HepG2 (cell line): ENCODE results near the gene ANKRD11. TPM values are rescaled to one million over a fixed set of nuclear protein-coding genes. Genes with fewer than 3 reads are reported as not detected.

ENCODE experiments used
- ATAC-seq: fragments of 200-7000 bp; cut with Tn5 transposase; 3 replicates; pipeline ENCODE4 v1.9.1; 2020; ENCODE audit warnings: mild to moderate bottlenecking, moderate library complexity
- BruUV-seq: library from RNA; stranded (reverse); fragments of 400-500 nt; replicated peaks from 2 replicates; lab custom pipeline; 2021; lab: Mats Ljungman, UMichigan
- CTCF ChIA-PET: fragments of 300-600 bp; formaldehyde crosslinking; extraction: SDS; loops from one replicate; lab custom pipeline; 2021; ENCODE audit warnings: low total read pairs, inconsistent platforms, low intra/inter-chr PET ratio; lab: Yijun Ruan, JAX
- POLR2A ChIA-PET: fragments of 350-600 bp; sonication (Branson Sonifier 250); formaldehyde crosslinking; loops from one replicate; lab custom pipeline; 2020; ENCODE audit warnings: antibody characterized with exemption, inconsistent platforms; lab: Yijun Ruan, JAX
- DNase-seq: peaks from one replicate; pipeline ENCODE4 v3.0.0-alpha.2; 2015; ENCODE audit warnings: low spot score
- FAIRE-seq: peaks from 3 replicates; lab custom pipeline; 2011; peaks lifted over from hg19 to GRCh38; lab: Jason Lieb, UNC
- H2AFZ ChIP-seq: one replicate; pipeline ENCODE4 v1.6.1; 2011; ENCODE audit warnings: low read length, inconsistent platforms
- H3K27ac ChIP-seq: fragments of 300-600 bp; 3 replicates; pipeline ENCODE4 v1.8.0; 2011; ENCODE audit warnings: mixed run types, mild to moderate bottlenecking, mixed read lengths, low read length, inconsistent platforms; ENCODE audit not compliant: insufficient read depth; ENCODE audit errors: extremely low read length
- H3K27me3 ChIP-seq, 2 experiments: fragments of 200-600 bp in 1 of 2; 2 replicates in 1 of 2; 3 replicates in 1 of 2; pipeline versions ENCODE4 v1.6.0 to v1.8.0; 2011; ENCODE audit warnings: low read length in 2 of 2, mild to moderate bottlenecking in 2 of 2, moderate library complexity in 2 of 2, inconsistent platforms in 1 of 2; ENCODE audit not compliant: insufficient read depth in 2 of 2, control insufficient read depth in 1 of 2
- H3K36me3 ChIP-seq, 2 experiments: fragments of 200-600 bp in 1 of 2; replicated peaks in 1 of 2; 2 replicates in 1 of 2; 3 replicates in 1 of 2; pipeline versions ENCODE4 v1.5.1 to v1.8.0; 2011; ENCODE audit warnings: low read length in 2 of 2, inconsistent platforms in 1 of 2; ENCODE audit not compliant: insufficient read depth in 2 of 2, control insufficient read depth in 1 of 2
- H3K4me1 ChIP-seq: 2 replicates; pipeline ENCODE4 v1.5.1; 2012; ENCODE audit warnings: low read length, inconsistent platforms; ENCODE audit not compliant: insufficient read depth
- H3K4me2 ChIP-seq: 2 replicates; pipeline ENCODE4 v1.6.0; 2011; ENCODE audit warnings: low read depth, low read length, inconsistent platforms
- H3K4me3 ChIP-seq, 3 experiments: fragments of 200-600 bp in 1 of 3; sonication (generic), shearing (Covaris generic) in 1 of 3; replicated peaks in 1 of 3; 2 replicates each; pipeline ENCODE4 v1.5.1; 2011 to 2016; ENCODE audit warnings: low read length in 3 of 3, inconsistent platforms in 2 of 3, low read depth in 2 of 3, mild to moderate bottlenecking in 2 of 3, control low read depth in 1 of 3, mixed read lengths in 1 of 3; ENCODE audit not compliant: insufficient read depth in 1 of 3
- H3K79me2 ChIP-seq: one replicate; pipeline ENCODE4 v1.6.1; 2011; ENCODE audit warnings: low read length, inconsistent platforms; ENCODE audit not compliant: insufficient read depth
- H3K9ac ChIP-seq: 2 replicates; pipeline ENCODE4 v1.6.0; 2011; ENCODE audit warnings: mild to moderate bottlenecking, low read depth, low read length, inconsistent platforms; ENCODE audit not compliant: insufficient read depth
- H3K9me3 ChIP-seq: 2 replicates; pipeline ENCODE4 v1.5.1; 2012; ENCODE audit warnings: mild to moderate bottlenecking, low read length
- H4K20me1 ChIP-seq: 2 replicates; pipeline ENCODE4 v1.6.0; 2011; ENCODE audit warnings: inconsistent platforms, mild to moderate bottlenecking, low read length, moderate library complexity; ENCODE audit not compliant: insufficient read depth
- AGO2 ChIP-seq: fragments of 200-400 bp; formaldehyde crosslinking; optimal IDR thresholded peaks from 2 replicates; pipeline ENCODE3; 2017; ENCODE audit warnings: mild to moderate bottlenecking, low read depth, low read length, moderate library complexity
- AHR ChIP-seq: IDR thresholded peaks from 2 replicates; pipeline ENCODE4 v1.6.1; 2018; ENCODE audit warnings: missing genetic modification reagents, missing compliant biosample characterization
- CEBPG ChIP-seq: IDR thresholded peaks from 2 replicates; pipeline ENCODE4 v1.6.1; 2016
- CSRNP2 ChIP-seq: sonication (generic); formaldehyde crosslinking; conservative IDR thresholded peaks from 2 replicates; pipeline ENCODE4 v1.8.0; 2022; ENCODE audit warnings: low read depth, missing genetic modification reagents
- GRHL1 ChIP-seq: sonication (generic); formaldehyde crosslinking; conservative IDR thresholded peaks from 2 replicates; pipeline ENCODE4 v1.8.0; 2022; ENCODE audit warnings: missing genetic modification reagents
- MAFG ChIP-seq: sonication (generic); formaldehyde crosslinking; IDR thresholded peaks from 2 replicates; pipeline ENCODE4 v1.5.1; 2020; ENCODE audit warnings: mild to moderate bottlenecking, missing genetic modification reagents
- PAWR ChIP-seq: sonication (generic); formaldehyde crosslinking; IDR thresholded peaks from 2 replicates; pipeline ENCODE4 v1.4.0; 2020; ENCODE audit warnings: missing genetic modification reagents, mild to moderate bottlenecking, borderline replicate concordance
- POLR2AphosphoS2 ChIP-seq: IDR thresholded peaks from 2 replicates; pipeline ENCODE4 v1.6.1; 2011; ENCODE audit warnings: low read depth, low read length, improper control_type of control experiment
- SAP130 ChIP-seq: IDR thresholded peaks from 2 replicates; pipeline ENCODE4 v1.6.1; 2016; ENCODE audit warnings: low read depth
- UBTF ChIP-seq: sonication (generic); formaldehyde crosslinking; IDR thresholded peaks from 2 replicates; pipeline ENCODE4 v1.4.0; 2020; ENCODE audit warnings: mild to moderate bottlenecking, missing genetic modification reagents
- ZBTB42 ChIP-seq: sonication (generic); formaldehyde crosslinking; IDR thresholded peaks from 2 replicates; pipeline ENCODE4 v1.5.0; 2020; ENCODE audit warnings: mild to moderate bottlenecking, missing genetic modification reagents
- ZKSCAN1 ChIP-seq: fragments of 150-350 bp; IDR thresholded peaks from 2 replicates; pipeline ENCODE4 v1.6.1; 2014; ENCODE audit warnings: low read length
- ZNF333 ChIP-seq: sonication (generic); formaldehyde crosslinking; IDR thresholded peaks from 2 replicates; pipeline ENCODE4 v1.4.0; 2020; ENCODE audit warnings: mild to moderate bottlenecking, missing genetic modification reagents, borderline replicate concordance
- ZNF607 ChIP-seq: sonication (generic); formaldehyde crosslinking; IDR thresholded peaks from 2 replicates; pipeline ENCODE4 v1.5.1; 2020; ENCODE audit warnings: missing genetic modification reagents, mild to moderate bottlenecking, borderline replicate concordance
- ZNF614 ChIP-seq: IDR thresholded peaks from 2 replicates; pipeline ENCODE4 v1.6.1; 2018; ENCODE audit warnings: missing biosample characterization, missing genetic modification reagents, inconsistent platforms, borderline replicate concordance
- WGBS: methylation state at CpG from one replicate; pipeline ENCODE4 v1.1.6; 2017; ENCODE audit warnings: low lambda C conversion rate; 5-methylcytosine and 5-hydroxymethylcytosine counted together
- in situ Hi-C: cut with HindIII; loops from 2 replicates; pipeline ENCODE4 v1.10.0; 2017; ENCODE audit warnings: low pct_unique_long_range_greater_than_20kb; ENCODE audit not compliant: extremely low pct_ligation_motif_present
- intact Hi-C: fragments of 100-400 bp; cut with micrococcal nuclease; formaldehyde crosslinking; loops from one replicate; pipeline ENCODE4 v1.10.0; 2022; ENCODE audit not compliant: unreplicated experiment
- polyA plus RNA-seq, 8 experiments: library from polyadenylated mRNA; depleted of rRNA in 3 of 8; stranded (reverse) in 7 of 8; unstranded in 1 of 8; fragments of >200 nt; fragmentation: Illumina TruSeq in 4 of 8; extraction: Trizol in 4 of 8; gene quantifications; 2 replicates each; pipeline versions ENCODE4 v1.2.1 to v1.2.3, GENCODE V29; 2011 to 2016; ENCODE audit warnings: low read depth in 4 of 8, missing spikeins in 1 of 8, mixed read lengths in 1 of 8; ENCODE audit not compliant: insufficient read depth in 1 of 8
- total RNA-seq, 5 experiments: library from RNA; depleted of rRNA; stranded (reverse); fragments of >200 nt; fragmentation: Illumina TruSeq; extraction: Trizol; gene quantifications; 2 replicates each; pipeline ENCODE4 v1.2.3, GENCODE V29; 2016; ENCODE audit warnings: low read depth in 1 of 5

The ANKRD11 gene
- total and polyA plus RNA-seq, 2 of the 13 experiments (the other 11 are each of a cell fraction or from before 2014, with no cell fraction given): 21.4 to 38.4 TPM

- no peak overlapping the region for H3K4me2 ChIP-seq
- FAIRE-seq (no peak), ATAC-seq (no peak), DNase-seq (no peak)
- 97% methylated on average over 19 of the region's 19 CpGs for WGBS
- in situ Hi-C loops (no loop called here), intact Hi-C loops (no loop called here)
- H3K9ac ChIP-seq: no peak overlapping the region
- no peak overlapping the region for H2AFZ ChIP-seq
- POLR2A ChIA-PET: no interaction called here
- no peaks in the 10 kb centered on the region for H3K9me3 ChIP-seq
- no TSS peak for BruUV-seq
- CTCF ChIA-PET: interaction anchor here (2.1 kb wide), 1 partner anchor 48 kb away, joined by 7 read pairs; no protein-coding TSS in a partner anchor
- H3K79me2 ChIP-seq: peaks cover 5% of the 10 kb centered on the region
- H3K36me3 ChIP-seq: peaks cover 50 to 73% of the 10 kb centered on the region in 2 experiments
- TF ChIP-seq AGO2 (peak; percentile 24), POLR2AphosphoS2 (0 out of 2 replicates have a peak, but pooled peaks have one; percentile 40), MAFG (CRISPR knock-in tag) (no peak), UBTF (CRISPR knock-in tag) (0 out of 2 replicates have a peak, but pooled peaks have one; percentile 8), ZNF614 (CRISPR knock-in tag) (peak; percentile 8; the same call in 1 of the 2 replicates)
- H3K27me3 ChIP-seq: no peaks in the 10 kb centered on the region
- no peak overlapping the region for H3K27ac ChIP-seq
- H3K4me3 ChIP-seq: no peak overlapping the region
- H3K4me1 ChIP-seq: peaks cover 18% of the 10 kb centered on the region
- peaks cover 28% of the 10 kb centered on the region for H4K20me1 ChIP-seq
Observed at GRCh38 chr16:89288966-89289365, 201.4 kb downstream of the ANKRD11 start.

- intact Hi-C loops: no loop called here
- POLR2A ChIA-PET: no interaction called here
- Histone ChIP-seq H3K9ac (no peak overlapping the region), H2AFZ (no peak overlapping the region), H4K20me1 (peaks cover 27% of the 10 kb centered on the region), H3K27me3 (no peaks in the 10 kb centered on the region), H3K4me3 (no peak overlapping the region), H3K9me3 (no peaks in the 10 kb centered on the region), H3K27ac (no peak overlapping the region), H3K4me1 (peaks cover 14% of the 10 kb centered on the region), H3K36me3 (peaks cover 52 to 77% of the 10 kb centered on the region in 2 experiments)
- DNase-seq (no peak), ATAC-seq (no peak)
- no TSS peak for BruUV-seq
- 98% methylated on average over 13 of the region's 13 CpGs for WGBS
- no peak for TF ChIP-seq ZNF607 (CRISPR knock-in tag)
- TF ChIP-seq SAP130 (CRISPR knock-in tag): no peak
- no peak for TF ChIP-seq AHR (CRISPR knock-in tag)
- TF ChIP-seq GRHL1 (CRISPR knock-in tag): no peak
- no peak for TF ChIP-seq CEBPG (CRISPR knock-in tag)
- no peak for TF ChIP-seq ZKSCAN1
- TF ChIP-seq ZNF333 (CRISPR knock-in tag): no peak
- no peak for TF ChIP-seq CSRNP2 (CRISPR knock-in tag)
- no peak for TF ChIP-seq PAWR (CRISPR knock-in tag)
- no peak for TF ChIP-seq ZBTB42 (CRISPR knock-in tag)
- TF ChIP-seq, all 625 proteins: peak for 0
- H3K4me2 ChIP-seq: no peak overlapping the region
- FAIRE-seq: no peak
- CTCF ChIA-PET: interaction anchor here (2.1 kb wide), 1 partner anchor 48 kb away, joined by 7 read pairs; no protein-coding TSS in a partner anchor
- peaks cover 2% of the 10 kb centered on the region for H3K79me2 ChIP-seq
- in situ Hi-C loops: no loop called here
Observed at GRCh38 chr16:89288577-89288844, 201.8 kb downstream of the ANKRD11 start.
